ENCODE data around the gene CD300A.

CD300A gene

DNA sequence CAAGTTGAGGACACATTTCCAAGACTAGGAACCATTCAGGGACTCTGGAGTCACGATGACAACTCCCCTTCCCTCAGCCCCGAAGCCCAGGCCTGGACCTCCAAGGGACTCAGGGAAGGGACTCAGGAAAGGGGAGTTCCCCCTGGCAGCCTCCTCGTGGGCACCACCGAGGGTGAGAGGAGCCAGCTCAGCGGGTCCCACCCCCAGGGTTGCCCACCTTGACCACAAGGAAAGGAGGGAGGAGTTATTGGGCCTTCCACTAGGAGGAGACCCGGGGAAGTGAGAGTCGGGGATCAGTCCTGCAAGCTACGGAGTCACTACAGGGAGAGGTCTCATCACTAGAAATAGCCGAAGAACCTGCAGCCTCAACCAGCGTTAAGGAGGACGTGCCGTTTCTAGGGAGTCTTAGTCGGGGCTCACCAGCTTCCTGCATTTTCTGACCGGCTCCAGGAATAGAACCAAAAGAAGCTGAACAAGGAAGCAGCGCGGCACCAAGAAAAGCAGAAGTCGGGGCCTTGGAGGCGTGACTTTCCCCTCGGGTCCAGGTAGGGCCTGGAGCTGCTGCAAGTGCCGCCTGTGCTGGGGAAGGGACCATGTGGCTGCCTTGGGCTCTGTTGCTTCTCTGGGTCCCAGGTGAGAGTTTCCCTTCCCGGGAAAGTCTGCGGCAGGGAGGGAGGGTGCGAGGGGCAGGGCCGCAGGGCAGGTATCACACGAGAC, at the start of gene CD300A:
Gene CD300A (plus strand): TSS at position 524 of the 717 bp plus-strand sequence. CDS start 70 bp downstream, at position 594.
- DNase-seq (ENCODE audit: low spot score) = no peak

DNA sequence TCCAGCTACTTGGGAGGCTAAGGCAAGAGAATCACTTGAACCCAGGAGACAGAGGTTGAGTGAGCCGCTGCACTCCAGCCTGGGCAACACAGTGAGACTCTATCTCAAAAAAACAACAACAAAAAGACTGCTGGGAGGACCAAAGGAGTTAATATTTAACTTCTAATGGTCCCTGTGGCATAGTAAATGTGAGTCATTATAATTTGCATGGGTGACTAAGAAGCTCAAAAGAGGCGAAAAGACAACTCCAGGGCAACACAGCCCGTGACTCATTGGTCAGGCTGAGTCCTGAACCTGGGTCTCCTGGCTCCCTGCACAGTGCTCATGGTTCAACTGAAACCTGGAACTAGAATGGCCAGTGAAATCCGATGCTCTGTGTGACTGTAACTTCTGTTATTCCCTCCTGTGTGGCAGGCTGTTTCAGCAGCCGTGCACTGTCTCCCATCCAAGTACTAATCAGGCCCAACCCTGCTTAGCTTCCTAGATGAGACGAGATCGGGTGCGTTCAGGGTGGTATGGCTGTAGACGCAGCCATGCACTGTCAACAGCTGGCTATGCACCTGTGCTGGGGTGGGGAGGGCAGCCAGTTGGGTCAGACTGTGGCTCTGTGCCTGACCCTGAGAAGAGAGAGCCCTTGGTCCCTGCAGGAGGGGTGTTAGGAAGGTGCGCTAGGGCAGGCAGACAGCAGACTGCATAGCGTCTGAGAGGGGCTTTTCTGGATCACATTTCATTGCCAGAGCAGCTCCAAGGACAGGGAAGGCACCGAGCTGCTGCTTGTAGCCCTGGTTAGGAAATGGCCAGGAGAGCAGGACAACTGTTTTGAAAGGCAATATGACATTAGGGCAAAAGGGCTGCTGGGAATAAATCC, 49.0 kb upstream of the CD300A start:
- no peak for DNase-seq (ENCODE audit: low spot score)

DNA sequence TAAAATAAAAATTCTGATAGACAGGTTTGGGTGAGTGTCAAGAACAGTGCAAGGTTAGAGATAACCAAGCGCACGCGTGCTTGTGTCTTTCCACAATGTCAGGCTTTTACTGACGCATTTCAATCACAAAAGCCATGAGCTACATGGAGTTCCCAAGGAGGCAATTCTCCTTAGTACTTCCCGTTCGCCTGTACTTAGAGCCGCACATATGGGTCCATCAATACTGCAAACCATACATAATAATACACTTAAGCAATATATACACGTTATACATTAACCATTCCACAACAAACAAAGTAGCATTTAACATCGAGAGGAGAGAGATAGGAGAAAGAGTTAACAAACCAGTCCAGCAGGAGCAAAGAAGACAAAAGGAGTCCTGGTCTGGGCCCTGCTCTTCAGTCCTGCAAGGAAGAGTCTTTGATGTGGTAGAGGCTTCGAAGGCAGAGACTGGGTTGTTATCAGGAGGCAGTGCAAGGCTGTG, 46.5 kb upstream of the CD300A start:
- DNase-seq (ENCODE audit: low spot score) = no peak

DNA sequence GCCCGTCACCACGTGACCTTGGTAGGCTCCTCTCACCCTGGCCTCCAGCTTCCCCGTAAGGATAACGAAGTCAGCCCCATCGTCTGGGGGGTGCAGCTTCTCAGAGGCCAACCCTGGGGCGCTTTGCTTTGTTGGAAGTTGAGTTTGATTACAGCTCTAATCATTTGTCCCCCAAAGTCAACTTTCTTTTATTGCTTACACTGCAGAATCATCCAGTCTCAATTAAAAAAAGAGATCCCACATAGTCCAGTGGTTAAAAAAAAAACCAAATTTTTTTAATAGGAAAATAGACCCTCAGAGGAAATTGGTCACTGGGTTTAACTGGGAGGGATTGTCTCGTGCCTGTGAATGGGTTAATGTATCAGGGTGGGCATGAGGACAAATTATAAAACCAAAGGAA, 42.3 kb upstream of the CD300A start:
- DNase-seq (ENCODE audit: low spot score) = no peak

DNA sequence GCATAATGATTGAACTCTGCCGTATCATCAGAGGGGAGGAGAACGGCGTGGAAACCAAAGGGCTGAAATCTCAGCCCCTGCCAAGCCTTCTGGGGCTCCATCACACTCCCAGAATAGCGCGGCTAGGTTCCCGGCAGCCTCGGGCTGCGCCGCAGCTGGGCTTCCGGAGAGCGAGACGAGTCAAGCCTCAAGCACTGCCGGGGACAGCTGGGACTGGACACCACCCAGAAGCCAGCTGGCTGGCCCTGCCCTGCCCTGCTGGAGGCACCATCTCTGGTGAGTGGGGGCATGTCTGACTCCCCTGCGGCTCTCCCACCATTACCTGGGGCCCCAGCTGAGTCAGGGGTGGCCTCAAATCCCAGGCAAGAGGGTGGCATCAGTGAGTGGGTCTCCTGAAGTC, 41.8 kb upstream of the CD300A start:
- no peak for DNase-seq (ENCODE audit: low spot score)

DNA sequence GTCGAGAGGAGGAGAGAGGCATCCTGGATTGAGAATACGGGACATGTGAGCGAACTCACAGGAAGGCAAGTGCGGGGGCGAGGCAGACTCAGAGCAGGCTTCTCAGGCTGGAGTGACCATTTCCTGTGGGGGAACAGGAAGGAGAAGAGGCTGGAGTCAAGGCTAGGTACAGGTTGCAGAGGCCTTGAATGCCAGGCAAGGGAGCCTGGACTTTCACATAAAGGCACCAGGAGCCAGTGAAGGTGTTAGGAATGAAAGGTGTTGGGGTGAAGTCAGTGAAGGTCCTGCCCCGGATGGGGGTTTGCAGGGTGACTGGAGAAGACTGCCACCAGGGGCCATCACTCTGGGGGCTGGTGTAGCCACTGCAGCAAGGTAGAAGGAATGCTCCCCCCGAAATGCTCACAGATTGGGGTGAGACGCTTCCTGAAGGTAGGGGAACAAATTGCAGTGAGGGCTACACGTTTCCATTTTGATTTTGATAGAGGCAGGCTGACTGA, 39.8 kb upstream of the CD300A start:
- no peak for DNase-seq (ENCODE audit: low spot score)

DNA sequence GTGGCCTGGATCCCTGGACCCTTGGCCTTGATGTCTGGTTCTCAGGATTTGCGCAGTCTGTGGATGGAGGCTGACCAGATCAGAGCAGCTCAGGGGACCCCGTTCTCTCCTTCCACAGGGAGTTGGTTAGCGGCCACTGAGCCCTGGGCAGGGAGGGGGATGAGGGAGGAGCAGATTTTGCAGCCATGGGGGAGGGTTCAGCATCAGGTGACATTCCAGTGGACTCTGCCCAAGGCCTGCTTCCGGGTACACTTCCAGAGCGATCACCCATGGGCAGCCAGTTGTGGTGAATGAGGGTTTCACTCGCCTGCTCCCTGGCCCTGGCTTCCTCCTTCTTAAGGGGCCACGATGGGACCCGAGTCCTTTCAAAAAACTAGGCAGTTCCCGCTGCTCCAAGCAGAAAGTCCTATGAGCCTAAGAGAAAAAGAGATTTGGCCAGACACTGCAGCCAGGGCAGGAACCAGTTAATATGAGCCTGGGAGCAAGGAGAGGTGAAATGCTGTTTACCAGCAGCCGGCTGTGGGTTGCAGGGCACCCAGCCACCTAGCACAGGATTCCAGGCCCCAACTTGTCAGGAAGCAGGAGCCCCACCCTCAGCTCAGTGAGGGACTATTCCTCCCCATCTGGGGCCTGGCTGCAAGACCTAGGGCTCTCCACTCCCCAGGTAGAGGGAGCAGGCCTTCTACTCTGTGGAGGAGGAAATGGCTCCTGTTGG, 39.2 kb upstream of the CD300A start:
- DNase-seq (ENCODE audit: low spot score) = no peak

DNA sequence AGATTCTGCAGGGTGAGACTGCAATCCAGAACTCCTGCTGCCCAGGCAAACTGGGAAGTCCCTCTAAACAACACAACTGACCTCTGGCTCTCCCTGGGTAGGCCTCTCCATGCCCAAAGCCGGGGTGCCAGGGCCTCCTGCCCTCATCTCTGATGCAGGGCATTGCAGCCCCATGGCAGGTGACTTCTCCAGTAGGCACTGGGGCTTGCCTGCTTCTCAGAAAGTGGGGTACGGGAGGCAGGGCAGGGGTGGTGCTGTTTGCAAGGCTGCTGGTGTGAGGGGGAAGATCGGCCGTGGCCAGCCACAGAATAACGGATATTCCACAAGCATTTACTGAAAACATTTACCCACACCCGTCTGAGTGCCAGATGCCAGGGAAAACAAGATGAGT, 38.7 kb upstream of the CD300A start:
- DNase-seq (ENCODE audit: low spot score) = no peak

DNA sequence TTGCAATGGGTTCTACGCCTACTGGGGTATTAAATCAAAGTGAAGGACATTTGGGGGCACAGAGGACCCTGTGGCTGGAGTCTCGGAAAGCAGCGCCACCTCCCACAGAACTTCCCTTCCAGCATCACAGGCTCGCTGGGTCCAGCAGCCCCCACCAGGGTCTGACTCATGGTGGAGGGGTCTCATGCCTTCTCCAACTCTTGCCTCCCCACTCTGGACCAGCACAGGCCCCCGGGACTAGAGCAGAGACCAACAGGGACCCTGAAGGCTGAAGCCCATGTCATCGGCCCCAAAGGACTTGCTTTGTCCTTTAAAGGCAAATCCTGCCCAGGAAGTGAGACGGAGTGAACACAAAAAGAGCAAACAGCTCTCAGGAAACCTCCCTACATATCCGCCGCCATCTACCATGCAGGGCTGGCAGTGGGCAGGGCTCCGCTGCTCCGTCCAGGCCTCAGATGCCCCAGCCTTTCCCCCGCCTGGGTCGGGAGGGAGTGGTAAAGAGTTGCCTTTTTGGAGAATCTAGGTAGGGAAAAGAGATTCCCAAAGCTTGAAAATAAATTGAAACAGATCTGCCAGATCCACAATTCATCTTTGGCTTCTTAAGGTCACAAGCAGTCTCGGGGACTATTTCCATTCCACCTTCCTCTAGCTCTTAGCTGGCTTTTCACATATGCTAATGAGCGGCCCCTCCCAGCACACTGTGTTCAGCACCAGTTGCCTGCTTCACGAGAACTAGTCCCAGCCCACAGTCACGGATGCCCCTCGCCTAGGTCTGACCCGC, 36.6 kb upstream of the CD300A start:
- peak; percentile 80 for DNase-seq (ENCODE audit: low spot score)

DNA sequence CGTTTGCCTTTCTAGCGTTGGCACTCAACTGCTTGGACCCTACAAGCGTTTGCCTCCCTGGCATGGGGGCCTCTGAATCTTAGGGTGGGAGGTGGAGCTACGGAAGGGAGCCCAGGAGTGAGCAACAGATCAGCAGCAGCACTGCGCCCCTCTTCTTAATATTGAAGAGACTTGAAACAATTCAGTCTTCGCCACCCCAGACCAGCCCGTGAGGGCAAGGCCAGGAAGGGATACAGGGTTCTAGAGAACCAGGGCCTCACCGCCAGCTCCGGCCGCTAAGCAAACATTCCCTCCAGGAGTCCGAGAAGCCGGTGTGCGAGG, 36.1 kb upstream of the CD300A start:
- DNase-seq (ENCODE audit: low spot score) = no peak

DNA sequence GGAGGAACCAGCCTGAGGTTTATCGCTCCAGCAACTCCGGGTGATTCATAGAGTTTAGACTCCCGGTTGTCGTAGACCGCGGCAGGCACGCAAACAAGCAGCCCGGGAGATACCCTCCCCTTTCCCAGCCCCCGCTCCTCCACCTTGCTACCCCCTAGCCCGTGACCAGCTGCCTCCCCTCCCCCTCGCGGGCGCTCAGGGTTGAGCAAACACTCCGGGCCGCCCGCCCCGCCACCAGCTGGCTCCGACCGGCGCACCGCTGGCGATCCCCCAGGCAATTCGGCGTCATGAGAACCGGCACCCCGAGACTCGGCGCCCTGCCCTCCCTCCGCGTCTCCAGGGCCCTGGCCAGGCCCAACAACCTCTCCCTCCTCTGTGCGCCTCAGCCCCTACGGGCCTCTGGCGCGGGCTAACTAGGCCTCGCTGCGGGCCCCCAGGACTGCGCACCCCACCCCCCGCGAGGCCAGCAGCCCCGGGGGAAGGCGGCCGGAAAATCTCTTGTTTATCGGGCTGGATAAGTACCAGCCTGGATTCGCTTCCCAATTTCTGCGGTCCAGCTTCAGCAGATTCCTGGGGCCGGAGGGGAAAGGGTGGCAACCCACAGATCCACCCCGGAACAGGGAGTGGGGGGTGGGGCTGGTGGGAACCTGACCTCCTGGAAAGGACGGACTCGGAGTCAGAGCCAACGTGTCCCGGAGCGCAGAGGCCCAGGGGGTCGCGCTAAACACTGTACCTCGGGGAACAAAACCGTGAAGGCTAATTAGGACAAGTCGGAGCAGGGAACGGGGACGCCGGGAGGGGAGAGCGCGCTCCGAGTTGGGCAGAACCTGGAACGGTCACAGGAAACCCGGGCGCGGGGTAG, 35.5 kb upstream of the CD300A start:
- DNase-seq (ENCODE audit: low spot score) = peak; percentile 63

DNA sequence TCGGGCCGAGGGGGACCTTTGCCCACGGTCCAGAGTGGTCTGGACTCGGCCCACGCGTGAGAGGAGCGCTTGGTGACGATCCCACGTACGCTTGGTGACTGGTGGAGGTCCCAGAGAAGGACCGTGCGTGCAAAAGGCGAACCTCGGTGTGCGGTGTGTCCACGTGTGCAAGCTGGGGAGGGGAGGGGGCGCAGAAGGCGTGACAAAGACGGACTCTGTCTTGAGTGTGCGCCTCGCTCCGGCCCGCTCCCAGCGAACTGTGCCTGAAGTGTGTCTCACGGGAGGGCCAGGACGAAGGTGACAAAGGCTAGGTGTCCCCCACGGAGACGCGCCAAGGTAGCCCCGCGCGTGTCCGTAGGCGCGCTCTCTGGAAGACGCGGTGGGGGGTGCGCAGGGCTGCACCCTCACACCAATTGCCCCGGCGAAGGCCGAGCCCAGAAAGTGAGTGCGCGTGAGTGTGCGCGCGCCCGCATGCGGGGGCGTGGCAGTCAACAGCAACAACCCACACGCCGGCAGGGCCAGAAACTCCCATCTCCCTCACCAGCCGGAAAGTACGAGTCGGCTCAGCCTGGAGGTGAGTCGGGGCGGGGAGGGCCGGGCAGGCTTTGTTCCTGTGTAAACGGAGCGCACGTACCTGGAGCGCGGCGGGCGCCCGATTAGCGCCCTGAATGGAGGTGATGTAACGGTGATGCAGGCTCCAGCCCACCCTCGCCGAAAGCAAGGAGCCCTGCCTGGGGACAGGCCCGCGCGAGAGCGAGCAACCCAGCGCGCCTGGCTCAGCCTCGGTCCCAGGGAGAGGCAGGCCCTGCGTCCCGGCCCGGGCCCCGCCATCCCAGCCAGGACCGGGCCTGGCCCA, 34.6 kb upstream of the CD300A start, which contains the start of gene GPRC5C:
Gene GPRC5C (plus strand): TSS at position 521 of the 856 bp plus-strand sequence. CDS start 7,689 bp downstream, outside the sequence.
- DNase-seq (ENCODE audit: low spot score) = peak; percentile 86

DNA sequence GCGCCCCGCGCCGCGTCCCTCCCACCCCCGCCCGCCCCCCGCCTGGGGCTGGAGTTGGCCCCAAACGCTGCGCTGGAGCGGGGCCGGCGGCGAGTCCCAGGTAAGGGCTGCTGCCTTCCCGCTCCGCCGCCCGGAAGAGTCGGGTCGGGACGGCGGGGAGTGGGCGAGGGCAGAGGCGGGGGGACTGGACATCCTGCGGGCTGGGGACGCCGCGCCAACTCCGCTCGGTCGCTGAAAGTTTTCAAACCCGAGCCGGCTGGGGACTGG, 34.1 kb upstream of the CD300A start:
- DNase-seq (ENCODE audit: low spot score) = no peak

DNA sequence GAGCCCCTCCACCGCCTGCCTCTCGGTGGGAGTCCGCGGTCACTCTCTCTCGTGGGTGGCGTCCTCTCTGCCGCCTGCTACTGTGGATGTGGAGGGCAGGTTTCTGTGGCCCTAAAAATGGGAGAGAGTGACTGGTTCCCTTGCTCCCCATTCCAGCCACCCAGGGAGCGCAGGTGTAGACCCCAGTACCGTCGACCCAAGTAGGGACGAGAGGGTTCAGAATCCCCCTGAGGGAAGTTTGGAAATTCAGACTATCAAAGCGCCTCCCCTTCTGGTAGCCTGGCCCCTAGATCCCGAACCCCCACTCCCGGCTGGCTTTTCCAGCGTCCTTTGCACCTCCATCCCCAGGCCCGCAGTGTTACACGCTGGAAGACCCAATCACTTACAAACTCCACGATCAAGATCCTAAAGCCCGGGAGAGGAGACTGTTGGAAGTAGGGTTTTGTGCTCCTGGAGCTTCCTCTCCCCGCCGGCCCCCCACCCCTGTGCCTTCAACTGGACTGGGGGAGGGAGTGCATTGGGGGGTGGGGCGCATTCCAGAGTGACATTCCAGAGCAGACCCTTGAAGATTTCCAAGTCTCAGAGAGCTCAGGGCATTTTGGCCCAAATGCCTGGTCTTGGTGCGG, 33.6 kb upstream of the CD300A start:
- peak; percentile 19 for DNase-seq (ENCODE audit: low spot score)

DNA sequence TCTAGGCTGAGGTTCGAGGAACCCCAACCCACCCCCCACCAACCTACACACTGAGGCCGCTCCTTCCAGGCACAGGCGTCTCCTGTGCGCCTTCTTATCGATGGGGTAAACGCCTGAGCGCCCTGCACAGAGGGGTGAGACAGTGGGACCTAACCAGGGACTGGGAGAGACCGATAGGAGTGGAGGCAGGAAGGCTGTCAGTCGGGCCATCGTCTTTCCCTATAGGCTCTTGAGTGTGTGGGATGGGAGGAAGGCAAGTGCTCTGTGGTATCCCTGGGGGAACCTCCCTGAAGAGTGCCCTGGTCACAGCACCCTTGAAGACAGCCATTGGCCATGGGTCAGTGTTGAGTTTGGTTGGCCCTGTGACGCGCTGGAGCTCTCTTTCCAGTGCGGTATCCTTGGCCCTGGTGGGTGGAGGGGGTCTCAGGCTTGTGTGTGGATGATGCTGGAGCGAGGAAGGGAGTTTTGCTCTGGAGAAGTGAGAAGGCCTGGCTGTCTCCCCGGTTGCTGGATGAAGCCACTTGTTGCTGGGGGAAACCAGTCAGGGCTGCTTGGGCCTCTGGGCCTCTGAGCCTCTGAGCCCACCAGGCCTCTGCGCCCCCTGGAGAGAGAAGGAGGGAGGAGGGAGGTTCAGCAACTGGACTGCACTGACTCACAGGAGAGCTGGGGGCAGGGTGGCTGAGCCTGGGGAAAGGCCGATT, 32.9 kb upstream of the CD300A start:
- DNase-seq (ENCODE audit: low spot score) = peak; percentile 38

DNA sequence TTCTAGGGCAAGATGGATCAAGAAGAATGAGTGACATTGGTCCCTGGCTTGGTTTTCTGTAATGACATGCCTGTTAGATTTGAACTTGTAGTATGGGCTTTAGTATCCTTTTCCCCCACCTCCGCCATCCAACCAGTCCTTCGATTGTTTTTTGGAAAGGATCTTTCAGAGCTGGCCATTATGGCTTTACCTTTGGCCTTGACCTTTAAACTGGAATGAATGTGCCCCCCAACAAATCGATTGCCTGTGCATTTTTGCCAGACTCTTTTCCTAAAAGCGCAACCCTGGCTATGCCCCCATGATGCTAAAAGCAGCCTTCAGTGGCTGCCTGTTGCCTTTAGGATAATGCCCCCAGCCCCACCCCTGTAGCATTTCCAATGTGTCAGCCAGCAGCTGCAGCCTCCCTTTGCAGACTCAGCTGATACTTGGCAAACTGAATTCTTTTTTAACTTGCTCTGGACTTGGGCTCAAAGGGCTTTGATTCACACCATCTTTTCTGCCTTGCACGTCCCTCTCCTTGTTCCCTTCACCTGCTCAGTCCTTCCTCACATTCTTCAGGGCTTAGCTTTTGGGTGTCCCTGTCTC, 30.6 kb upstream of the CD300A start:
- peak; percentile 28 for DNase-seq (ENCODE audit: low spot score)

DNA sequence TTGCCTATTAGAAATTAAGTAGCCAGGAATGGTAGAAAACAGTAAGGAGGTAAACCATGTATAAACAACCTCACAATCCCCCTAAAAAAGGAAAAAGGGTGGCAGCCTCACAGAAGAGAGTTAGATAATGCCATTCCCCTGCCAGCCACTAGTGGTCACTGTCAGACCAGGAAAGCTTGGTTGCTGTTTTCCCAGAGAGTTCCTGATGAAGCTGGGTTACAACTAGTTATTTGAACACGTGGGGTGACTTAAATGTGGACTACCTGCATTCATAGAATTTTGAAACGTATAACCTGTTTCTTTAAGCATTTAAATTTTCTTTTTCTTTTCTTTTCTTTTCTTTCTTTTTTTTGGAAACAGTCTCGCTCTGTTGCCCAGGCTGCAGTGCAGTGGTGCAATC, 28.7 kb upstream of the CD300A start:
- peak; percentile 41 for DNase-seq (ENCODE audit: low spot score)
